K562 (cell line): ENCODE data around the gene C19orf67. TPM values are rescaled to one million over a fixed set of nuclear protein-coding genes. Genes with fewer than 3 reads are reported as not detected.

Experiments used
- CBFA2T2 ChIP-seq: fragments of 450-650 bp; conservative IDR thresholded peaks from 2 replicates; pipeline ENCODE4 v1.6.1; 2017; ENCODE audit warnings: mild to moderate bottlenecking
- JUND ChIP-seq, 2 experiments: IDR thresholded peaks; 2 replicates in 1 of 2; 3 replicates in 1 of 2; pipeline ENCODE4 v1.6.1; 2011; ENCODE audit warnings: borderline replicate concordance in 2 of 2, low read depth in 2 of 2, low read length in 2 of 2, improper control_type of control experiment in 1 of 2, missing biosample characterization in 1 of 2, missing genetic modification characterization in 1 of 2, missing genetic modification reagents in 1 of 2
- NFXL1 ChIP-seq: fragments of 450-650 bp; formaldehyde crosslinking; IDR thresholded peaks from 2 replicates; pipeline ENCODE4 v1.4.0; 2021; ENCODE audit warnings: mild to moderate bottlenecking
- RAD21 ChIP-seq, 2 experiments: fragments of 250-450 bp in 1 of 2; fragments of 450-650 bp in 1 of 2; sonication (Bioruptor Pico) in 1 of 2; formaldehyde crosslinking in 1 of 2; IDR thresholded peaks in 1 of 2; conservative IDR thresholded peaks in 1 of 2; 2 replicates each; pipeline versions ENCODE4 v1.4.0 to v1.8.0; 2020 to 2022; ENCODE audit warnings: mild to moderate bottlenecking in 2 of 2, moderate library complexity in 1 of 2
- SAP30 ChIP-seq: fragments of 200-600 bp; sonication (generic); IDR thresholded peaks from 2 replicates; pipeline ENCODE4 v1.6.1; 2012; ENCODE audit warnings: borderline replicate concordance, low read depth, mild to moderate bottlenecking, moderate library complexity, low read length, control low read depth, inconsistent platforms; ENCODE audit not compliant: insufficient read depth, poor library complexity, severe bottlenecking
- TCF7 ChIP-seq: sonication (generic); IDR thresholded peaks from 2 replicates; pipeline ENCODE4 v1.6.1; 2016; ENCODE audit warnings: antibody characterized with exemption, borderline replicate concordance
- TRIM24 ChIP-seq, 2 experiments: fragments of 450-650 bp; IDR thresholded peaks; 2 replicates each; pipeline ENCODE4 v1.6.1; 2016
- TRIM28 ChIP-seq: fragments of 450-650 bp; IDR thresholded peaks from 2 replicates; pipeline ENCODE4 v1.6.1; 2017
- WHSC1 ChIP-seq: IDR thresholded peaks from one replicate; pipeline ENCODE4 v1.6.1; 2012; ENCODE audit warnings: low read length, control low read depth, inconsistent platforms
- YY1 ChIP-seq, 3 experiments: IDR thresholded peaks; 2 replicates each; pipeline ENCODE4 v1.6.1; 2011; ENCODE audit warnings: low read length in 2 of 3, mild to moderate bottlenecking in 2 of 3, moderate library complexity in 2 of 3, borderline replicate concordance in 1 of 3, control low read depth in 1 of 3, low read depth in 1 of 3; ENCODE audit not compliant: insufficient read depth in 3 of 3, insufficient replicate concordance in 2 of 3, control insufficient read depth in 1 of 3, insufficient read length in 1 of 3; ENCODE audit errors: extremely low read depth in 1 of 3
- ZKSCAN1 ChIP-seq: fragments of 150-350 bp; IDR thresholded peaks from 2 replicates; pipeline ENCODE4 v1.6.1; 2016; ENCODE audit warnings: low read depth, low read length
- ZNF12 ChIP-seq: sonication (generic); formaldehyde crosslinking; IDR thresholded peaks from 2 replicates; pipeline ENCODE4 v1.4.0; 2020; ENCODE audit warnings: mild to moderate bottlenecking, missing genetic modification reagents
- ZNF133 ChIP-seq: fragments of 250-450 bp; sonication (Bioruptor Pico); IDR thresholded peaks from 2 replicates; pipeline ENCODE4 v1.4.0; 2020; ENCODE audit warnings: mild to moderate bottlenecking
- ZNF224 ChIP-seq: sonication (generic); formaldehyde crosslinking; IDR thresholded peaks from 2 replicates; pipeline ENCODE4 v1.8.0; 2022; ENCODE audit warnings: mild to moderate bottlenecking, missing genetic modification reagents
- polyA plus RNA-seq, 8 experiments: library from polyadenylated mRNA; depleted of rRNA in 4 of 8; stranded (reverse) in 5 of 8; unstranded in 3 of 8; fragments of >200 nt; fragmentation: Nextera tagmentation in 2 of 8; fragmentation: Illumina TruSeq in 1 of 8; extraction: Ambion mirVana in 2 of 8; extraction: Trizol in 1 of 8; gene quantifications; 2 replicates each; pipeline versions ENCODE4 v1.2.1 to v1.2.3, GENCODE V29; 2011 to 2014; ENCODE audit warnings: inconsistent platforms in 1 of 8, missing spikeins in 1 of 8
- total RNA-seq, 7 experiments: library from RNA; depleted of rRNA in 6 of 7; stranded (reverse); fragments of >200 nt in 6 of 7; fragmentation: Illumina TruSeq in 2 of 7; extraction: Trizol in 2 of 7; gene quantifications; 2 replicates each; pipeline versions ENCODE4 v1.2.1 to v1.2.3, GENCODE V29; 2011 to 2021; ENCODE audit warnings: low replicate concordance in 1 of 7
- TF ChIP-seq, protein P1 (sequence below): fragments of 250-450 bp; sonication (Bioruptor Pico); IDR thresholded peaks from 2 replicates; pipeline ENCODE4 v1.5.0; 2020; ENCODE audit warnings: mild to moderate bottlenecking
- TF ChIP-seq, protein P2 (sequence below): fragments of 450-650 bp; formaldehyde crosslinking; IDR thresholded peaks from 2 replicates; pipeline ENCODE4 v1.4.0; 2020; ENCODE audit warnings: mild to moderate bottlenecking, moderate library complexity
- TF ChIP-seq, protein P3 (sequence below): fragments of 450-650 bp; IDR thresholded peaks from 2 replicates; pipeline ENCODE4 v1.6.1; 2017; ENCODE audit warnings: antibody characterized with exemption
- TF ChIP-seq, protein P4 (sequence below): fragments of 450-650 bp; IDR thresholded peaks from 2 replicates; pipeline ENCODE4 v1.6.1; 2016; ENCODE audit warnings: mild to moderate bottlenecking

The C19orf67 gene
- total and polyA plus RNA-seq, 9 of the 15 experiments (the other 6 are each of a cell fraction or from before 2014, with no cell fraction given) = 0.29 to 1.8 (median 0.51) TPM; not detected in 3

DNA sequence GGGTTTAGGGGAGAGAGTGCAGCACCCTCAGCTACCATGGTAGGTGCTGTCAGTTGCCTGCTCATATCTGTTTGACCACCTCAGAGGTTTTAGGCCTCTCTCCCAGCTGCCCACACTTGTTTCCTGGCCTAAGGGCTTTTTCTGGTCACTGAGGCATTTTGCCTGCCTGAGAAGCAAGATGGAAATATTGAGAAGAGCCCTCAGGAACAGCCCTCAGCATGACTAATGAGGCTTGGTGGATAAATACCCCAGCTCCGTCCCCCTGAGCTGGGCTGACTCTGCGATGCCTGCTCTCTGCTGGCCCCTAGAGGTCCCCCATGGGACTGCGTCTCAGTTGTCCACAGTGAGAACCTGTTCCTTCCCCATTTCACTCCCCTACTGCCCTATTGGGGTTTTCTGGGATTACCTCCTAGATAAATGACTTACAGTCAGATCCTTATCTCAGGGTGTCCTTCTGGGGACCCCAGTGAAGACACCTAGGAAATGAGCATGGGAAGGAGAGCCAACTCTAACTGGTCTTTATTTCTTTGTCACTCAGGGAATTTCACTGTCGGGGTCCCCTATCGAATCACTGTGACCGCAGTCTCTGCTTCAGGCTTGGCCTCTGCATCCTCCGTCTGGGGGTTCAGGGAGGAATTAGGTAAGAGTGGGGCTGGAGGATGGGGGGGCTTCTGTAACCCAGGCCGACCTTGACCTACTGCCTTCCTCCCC lies 37.0 kb downstream of the C19orf67 start (continued):
- TF ChIP-seq, protein P1, sequence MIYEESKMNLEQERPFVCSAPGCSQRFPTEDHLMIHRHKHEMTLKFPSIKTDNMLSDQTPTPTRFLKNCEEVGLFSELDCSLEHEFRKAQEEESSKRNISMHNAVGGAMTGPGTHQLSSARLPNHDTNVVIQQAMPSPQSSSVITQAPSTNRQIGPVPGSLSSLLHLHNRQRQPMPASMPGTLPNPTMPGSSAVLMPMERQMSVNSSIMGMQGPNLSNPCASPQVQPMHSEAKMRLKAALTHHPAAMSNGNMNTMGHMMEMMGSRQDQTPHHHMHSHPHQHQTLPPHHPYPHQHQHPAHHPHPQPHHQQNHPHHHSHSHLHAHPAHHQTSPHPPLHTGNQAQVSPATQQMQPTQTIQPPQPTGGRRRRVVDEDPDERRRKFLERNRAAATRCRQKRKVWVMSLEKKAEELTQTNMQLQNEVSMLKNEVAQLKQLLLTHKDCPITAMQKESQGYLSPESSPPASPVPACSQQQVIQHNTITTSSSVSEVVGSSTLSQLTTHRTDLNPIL = no peak
- TF ChIP-seq, protein P2, sequence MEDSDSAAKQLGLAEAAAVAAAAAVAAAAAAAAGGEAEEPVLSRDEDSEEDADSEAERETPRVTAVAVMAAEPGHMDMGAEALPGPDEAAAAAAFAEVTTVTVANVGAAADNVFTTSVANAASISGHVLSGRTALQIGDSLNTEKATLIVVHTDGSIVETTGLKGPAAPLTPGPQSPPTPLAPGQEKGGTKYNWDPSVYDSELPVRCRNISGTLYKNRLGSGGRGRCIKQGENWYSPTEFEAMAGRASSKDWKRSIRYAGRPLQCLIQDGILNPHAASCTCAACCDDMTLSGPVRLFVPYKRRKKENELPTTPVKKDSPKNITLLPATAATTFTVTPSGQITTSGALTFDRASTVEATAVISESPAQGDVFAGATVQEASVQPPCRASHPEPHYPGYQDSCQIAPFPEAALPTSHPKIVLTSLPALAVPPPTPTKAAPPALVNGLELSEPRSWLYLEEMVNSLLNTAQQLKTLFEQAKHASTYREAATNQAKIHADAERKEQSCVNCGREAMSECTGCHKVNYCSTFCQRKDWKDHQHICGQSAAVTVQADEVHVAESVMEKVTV (CRISPR knock-in tag) = 0 out of 2 replicates have a peak, but pooled peaks have one; percentile 24
- TF ChIP-seq RAD21 (CRISPR knock-in tag; conservative IDR thresholded peaks at IDR 0.05 in 1 of 2, IDR thresholded peaks at IDR 0.05 in 1 of 2) = peak; percentile 31 to 62; a peak in 2 of 4 replicates
- TF ChIP-seq ZNF12 (CRISPR knock-in tag) = no peak
- TF ChIP-seq JUND (IDR thresholded peaks at IDR 0.05; ENCODE audit: borderline replicate concordance, low read depth, low read length) = peak; percentile 33; the same call in 1 of the 2 replicates
- TF ChIP-seq JUND (tag; IDR thresholded peaks at IDR 0.05; ENCODE audit: borderline replicate concordance, low read depth, low read length) = no peak; the same call in 2 of the 3 replicates
- TF ChIP-seq, protein P3, sequence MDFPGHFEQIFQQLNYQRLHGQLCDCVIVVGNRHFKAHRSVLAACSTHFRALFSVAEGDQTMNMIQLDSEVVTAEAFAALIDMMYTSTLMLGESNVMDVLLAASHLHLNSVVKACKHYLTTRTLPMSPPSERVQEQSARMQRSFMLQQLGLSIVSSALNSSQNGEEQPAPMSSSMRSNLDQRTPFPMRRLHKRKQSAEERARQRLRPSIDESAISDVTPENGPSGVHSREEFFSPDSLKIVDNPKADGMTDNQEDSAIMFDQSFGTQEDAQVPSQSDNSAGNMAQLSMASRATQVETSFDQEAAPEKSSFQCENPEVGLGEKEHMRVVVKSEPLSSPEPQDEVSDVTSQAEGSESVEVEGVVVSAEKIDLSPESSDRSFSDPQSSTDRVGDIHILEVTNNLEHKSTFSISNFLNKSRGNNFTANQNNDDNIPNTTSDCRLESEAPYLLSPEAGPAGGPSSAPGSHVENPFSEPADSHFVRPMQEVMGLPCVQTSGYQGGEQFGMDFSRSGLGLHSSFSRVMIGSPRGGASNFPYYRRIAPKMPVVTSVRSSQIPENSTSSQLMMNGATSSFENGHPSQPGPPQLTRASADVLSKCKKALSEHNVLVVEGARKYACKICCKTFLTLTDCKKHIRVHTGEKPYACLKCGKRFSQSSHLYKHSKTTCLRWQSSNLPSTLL = no peak
- TF ChIP-seq SAP30 = no peak
- TF ChIP-seq CBFA2T2 = no peak
- no peak for TF ChIP-seq WHSC1
- TF ChIP-seq TRIM24 (IDR thresholded peaks at IDR 0.05) = peak in 1 of 2 experiments; percentile 41; a peak in 1 of 4 replicates
- no peak for TF ChIP-seq NFXL1 (CRISPR knock-in tag)
- no peak for TF ChIP-seq ZKSCAN1
- no peak for TF ChIP-seq YY1 (IDR thresholded peaks at IDR 0.05; ENCODE audit: borderline replicate concordance in 1 of 3, control insufficient read depth in 1 of 3, extremely low read depth in 1 of 3, insufficient read depth in 3 of 3, insufficient read length in 1 of 3, insufficient replicate concordance in 2 of 3, low read depth in 1 of 3, low read length in 2 of 3)
- no peak for TF ChIP-seq ZNF133 (CRISPR knock-in tag)
- TF ChIP-seq ZNF224 (CRISPR knock-in tag) = no peak
- peak; percentile 54; the same call in 1 of the 2 replicates for TF ChIP-seq TRIM28
- TF ChIP-seq TCF7 = no peak
- TF ChIP-seq, protein P4, sequence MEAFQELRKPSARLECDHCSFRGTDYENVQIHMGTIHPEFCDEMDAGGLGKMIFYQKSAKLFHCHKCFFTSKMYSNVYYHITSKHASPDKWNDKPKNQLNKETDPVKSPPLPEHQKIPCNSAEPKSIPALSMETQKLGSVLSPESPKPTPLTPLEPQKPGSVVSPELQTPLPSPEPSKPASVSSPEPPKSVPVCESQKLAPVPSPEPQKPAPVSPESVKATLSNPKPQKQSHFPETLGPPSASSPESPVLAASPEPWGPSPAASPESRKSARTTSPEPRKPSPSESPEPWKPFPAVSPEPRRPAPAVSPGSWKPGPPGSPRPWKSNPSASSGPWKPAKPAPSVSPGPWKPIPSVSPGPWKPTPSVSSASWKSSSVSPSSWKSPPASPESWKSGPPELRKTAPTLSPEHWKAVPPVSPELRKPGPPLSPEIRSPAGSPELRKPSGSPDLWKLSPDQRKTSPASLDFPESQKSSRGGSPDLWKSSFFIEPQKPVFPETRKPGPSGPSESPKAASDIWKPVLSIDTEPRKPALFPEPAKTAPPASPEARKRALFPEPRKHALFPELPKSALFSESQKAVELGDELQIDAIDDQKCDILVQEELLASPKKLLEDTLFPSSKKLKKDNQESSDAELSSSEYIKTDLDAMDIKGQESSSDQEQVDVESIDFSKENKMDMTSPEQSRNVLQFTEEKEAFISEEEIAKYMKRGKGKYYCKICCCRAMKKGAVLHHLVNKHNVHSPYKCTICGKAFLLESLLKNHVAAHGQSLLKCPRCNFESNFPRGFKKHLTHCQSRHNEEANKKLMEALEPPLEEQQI = 0 out of 2 replicates have a peak, but pooled peaks have one; percentile 51
